ENCODE results near the gene NAA30. TPM values are rescaled to one million over a fixed set of nuclear protein-coding genes. Genes with fewer than 3 reads are reported as not detected.

NAA30 gene
- total and polyA plus RNA-seq, 2 experiments from 2014 or later: 14.3 to 23.9 TPM

GRCh38 chr14:57391517-57392195, 1.3 kb downstream of the NAA30 start:
- Histone ChIP-seq H2AFZ (peak overlapping the region; percentile 98), H3K36me3 (ENCODE audit: low read depth) (0 out of 2 replicates have a peak, but pooled peaks cover 1% of the 10 kb centered on the region), H3K27ac (peak overlapping the region; percentile 55; the same call in 1 of the 2 replicates), H3K9ac (peak overlapping the region; percentile 82), H3K4me2 (ENCODE audit: unreplicated experiment) (peak overlapping the region; percentile 90), H3F3A (ENCODE audit: insufficient read depth) (no peaks in the 10 kb centered on the region), H3K4me3 (peak overlapping the region; percentile 82), H3K27me3 (replicated peaks; ENCODE audit: insufficient read depth) (no peaks in the 10 kb centered on the region), H3K9me3 (ENCODE audit: low read depth) (no peaks in the 10 kb centered on the region), H3K9me2 (ENCODE audit: insufficient read depth) (no peaks in the 10 kb centered on the region), H3K4me1 (ENCODE audit: insufficient read depth) (peaks cover 33% of the 10 kb centered on the region), H4K20me1 (ENCODE audit: insufficient read depth) (no peaks in the 10 kb centered on the region; the same call in 1 of the 2 replicates), H3K79me2 (ENCODE audit: insufficient read depth) (peaks cover 60% of the 10 kb centered on the region)
- no peak for TF ChIP-seq EZH2 (IDR thresholded peaks at IDR 0.05; ENCODE audit: insufficient read depth, poor library complexity, severe bottlenecking)
- TF ChIP-seq EZH2phosphoT487 (IDR thresholded peaks at IDR 0.05; ENCODE audit: insufficient read depth, low read depth): no peak
- peak; percentile 10 for DNase-seq
- in situ Hi-C loops (cut with MboI): no loop called here
- 35 to 38% methylated on average over 23 of the region's 23 CpGs for WGBS, 2 experiments (ENCODE audit: low coverage in 1 of 2, low lambda C conversion rate in 2 of 2, missing lambda C conversion rate in 2 of 2)

GRCh38 chr14:57392830-57393229, 2.4 kb downstream of the NAA30 start:
- Histone ChIP-seq H3K4me1 (ENCODE audit: insufficient read depth) (peaks cover 33% of the 10 kb centered on the region), H3K27ac (no peak overlapping the region), H4K20me1 (ENCODE audit: insufficient read depth) (no peaks in the 10 kb centered on the region; the same call in 1 of the 2 replicates), H3K9me3 (ENCODE audit: low read depth) (no peaks in the 10 kb centered on the region), H3K9ac (peak overlapping the region; percentile 82), H3K27me3 (replicated peaks; ENCODE audit: insufficient read depth) (no peaks in the 10 kb centered on the region), H3K9me2 (ENCODE audit: insufficient read depth) (no peaks in the 10 kb centered on the region), H3K36me3 (ENCODE audit: low read depth) (peaks cover 6% of the 10 kb centered on the region), H2AFZ (no peak overlapping the region), H3K4me3 (peak overlapping the region; percentile 82), H3K79me2 (ENCODE audit: insufficient read depth) (peaks cover 72% of the 10 kb centered on the region), H3K4me2 (ENCODE audit: unreplicated experiment) (peak overlapping the region; percentile 90), H3F3A (ENCODE audit: insufficient read depth) (no peaks in the 10 kb centered on the region)
- in situ Hi-C loops (cut with MboI): no loop called here
- TF ChIP-seq EZH2phosphoT487 (IDR thresholded peaks at IDR 0.05; ENCODE audit: insufficient read depth, low read depth) (no peak), EZH2 (IDR thresholded peaks at IDR 0.05; ENCODE audit: insufficient read depth, poor library complexity, severe bottlenecking) (no peak)
- DNase-seq: no peak

GRCh38 chr14:57400556-57401494, 10.4 kb downstream of the NAA30 start:
- no peaks in the 10 kb centered on the region for H3K27me3 ChIP-seq (replicated peaks; ENCODE audit: insufficient read depth)
- no peak overlapping the region for H3K9ac ChIP-seq
- H3K4me3 ChIP-seq: no peak overlapping the region
- peaks cover 10% of the 10 kb centered on the region; the same call in 1 of the 2 replicates for H3F3A ChIP-seq (ENCODE audit: insufficient read depth)
- no peak for DNase-seq
- TF ChIP-seq EZH2phosphoT487 (IDR thresholded peaks at IDR 0.05; ENCODE audit: insufficient read depth, low read depth) (no peak), EZH2 (IDR thresholded peaks at IDR 0.05; ENCODE audit: insufficient read depth, poor library complexity, severe bottlenecking) (no peak)
- H2AFZ ChIP-seq: no peak overlapping the region
- H3K36me3 ChIP-seq (ENCODE audit: low read depth): peaks cover 19% of the 10 kb centered on the region
- in situ Hi-C loops (cut with MboI): no loop called here
- H3K9me3 ChIP-seq (ENCODE audit: low read depth): no peaks in the 10 kb centered on the region
- H4K20me1 ChIP-seq (ENCODE audit: insufficient read depth): no peaks in the 10 kb centered on the region
- H3K27ac ChIP-seq: peak overlapping the region; percentile 29
- H3K4me2 ChIP-seq (ENCODE audit: unreplicated experiment): peak overlapping the region; percentile 6
- peaks cover 85% of the 10 kb centered on the region for H3K79me2 ChIP-seq (ENCODE audit: insufficient read depth)
- H3K9me2 ChIP-seq (ENCODE audit: insufficient read depth): no peaks in the 10 kb centered on the region
- WGBS, 2 experiments (ENCODE audit: low coverage in 1 of 2, low lambda C conversion rate in 2 of 2, missing lambda C conversion rate in 2 of 2): 87 to 93% methylated on average over 4 of the region's 4 CpGs
- peaks cover 18% of the 10 kb centered on the region; the same call in 1 of the 2 replicates for H3K4me1 ChIP-seq (ENCODE audit: insufficient read depth)

- Histone ChIP-seq H3K79me2 (ENCODE audit: insufficient read depth) (peaks cover 85% of the 10 kb centered on the region), H3K27ac (peak overlapping the region; percentile 29), H3K9me3 (ENCODE audit: low read depth) (no peaks in the 10 kb centered on the region), H3K4me3 (no peak overlapping the region), H2AFZ (no peak overlapping the region), H3K27me3 (replicated peaks; ENCODE audit: insufficient read depth) (no peaks in the 10 kb centered on the region), H3K9ac (peak overlapping the region; percentile 57; the same call in 1 of the 2 replicates), H3F3A (ENCODE audit: insufficient read depth) (peaks cover 10% of the 10 kb centered on the region; the same call in 1 of the 2 replicates), H3K36me3 (ENCODE audit: low read depth) (peaks cover 19% of the 10 kb centered on the region), H3K4me1 (ENCODE audit: insufficient read depth) (peaks cover 18% of the 10 kb centered on the region; the same call in 1 of the 2 replicates), H4K20me1 (ENCODE audit: insufficient read depth) (no peaks in the 10 kb centered on the region), H3K4me2 (ENCODE audit: unreplicated experiment) (peak overlapping the region; percentile 6), H3K9me2 (ENCODE audit: insufficient read depth) (no peaks in the 10 kb centered on the region)
- 47 to 54% methylated on average over 2 of the region's 2 CpGs for WGBS, 2 experiments (ENCODE audit: low coverage in 1 of 2, low lambda C conversion rate in 2 of 2, missing lambda C conversion rate in 2 of 2)
- in situ Hi-C loops (cut with MboI): no loop called here
- no peak for TF ChIP-seq EZH2 (IDR thresholded peaks at IDR 0.05; ENCODE audit: insufficient read depth, poor library complexity, severe bottlenecking)
- TF ChIP-seq EZH2phosphoT487 (IDR thresholded peaks at IDR 0.05; ENCODE audit: insufficient read depth, low read depth): no peak
- DNase-seq: no peak
These were observed 11.1 kb downstream of the NAA30 start for GRCh38 chr14:57401501-57401900.

Data from GM23248 (cell line).